HG03045 (cell line): ENCODE measurements around the gene SEL1L3.

Experiments
- ATAC-seq: cut with Tn5 transposase; IDR thresholded peaks from one replicate; pipeline ENCODE4 v1.9.1; 2021; ENCODE audit warnings: mild to moderate bottlenecking, moderate library complexity; ENCODE audit not compliant: unreplicated experiment

Gene SEL1L3

DNA sequence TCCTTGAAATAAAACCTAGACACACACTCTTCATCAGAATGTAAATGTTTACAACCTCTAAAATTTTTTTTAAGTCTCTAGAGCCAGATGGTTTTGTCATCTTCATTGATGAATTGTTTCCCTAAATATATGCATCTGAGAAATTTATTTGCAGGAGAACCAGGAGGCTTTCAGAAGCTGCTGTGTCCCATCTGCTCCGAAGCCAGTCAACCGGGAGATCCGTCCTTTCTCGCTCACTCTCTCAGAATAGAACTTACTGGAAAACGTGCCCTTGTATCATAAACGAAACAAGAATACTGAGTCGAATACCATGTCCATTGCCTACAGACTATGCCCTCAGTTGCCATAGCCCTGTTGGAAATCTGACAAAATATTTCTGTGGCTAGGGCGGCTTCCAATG lies 103.7 kb downstream of the SEL1L3 start:
- no peak for ATAC-seq

DNA sequence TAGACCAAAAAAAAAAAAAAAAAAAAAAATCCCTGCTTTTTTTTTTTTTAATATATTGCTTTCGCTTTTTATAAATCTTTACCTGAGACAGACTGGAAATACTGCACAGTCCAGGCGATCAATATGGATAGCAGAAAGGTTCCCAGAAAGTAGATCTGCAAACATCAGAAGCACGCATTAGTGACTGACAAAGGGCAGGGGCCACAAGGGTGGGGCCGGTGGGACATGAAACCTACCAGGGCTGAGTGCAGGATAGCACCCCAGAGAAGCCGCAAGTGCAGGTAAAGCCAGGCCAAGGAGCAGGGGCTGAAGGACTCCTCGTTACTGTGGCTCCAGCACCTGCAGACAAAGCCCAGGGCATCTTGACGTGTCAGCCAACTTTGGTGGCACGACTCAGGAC lies 105.3 kb downstream of the SEL1L3 start:
- no peak for ATAC-seq

DNA sequence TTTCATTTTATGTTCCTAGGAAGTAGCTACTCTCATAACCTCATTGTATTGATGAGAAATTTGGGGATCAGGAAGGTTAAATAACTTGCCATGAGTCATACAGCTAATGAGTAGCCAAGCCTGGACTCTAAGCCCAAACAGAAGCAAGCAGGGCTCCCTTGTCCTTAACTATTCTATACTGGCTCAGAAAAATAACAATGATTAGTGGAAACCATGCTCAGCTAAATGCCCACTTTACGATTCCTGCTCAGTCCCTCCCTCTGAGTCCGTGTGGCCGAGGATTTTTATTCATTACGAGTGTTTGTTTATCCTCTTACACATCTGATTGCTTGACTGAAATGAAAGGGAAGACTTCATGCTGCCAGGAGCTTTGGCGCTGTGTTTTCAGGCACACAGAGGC lies 106.3 kb downstream of the SEL1L3 start:
- ATAC-seq, result no peak

DNA sequence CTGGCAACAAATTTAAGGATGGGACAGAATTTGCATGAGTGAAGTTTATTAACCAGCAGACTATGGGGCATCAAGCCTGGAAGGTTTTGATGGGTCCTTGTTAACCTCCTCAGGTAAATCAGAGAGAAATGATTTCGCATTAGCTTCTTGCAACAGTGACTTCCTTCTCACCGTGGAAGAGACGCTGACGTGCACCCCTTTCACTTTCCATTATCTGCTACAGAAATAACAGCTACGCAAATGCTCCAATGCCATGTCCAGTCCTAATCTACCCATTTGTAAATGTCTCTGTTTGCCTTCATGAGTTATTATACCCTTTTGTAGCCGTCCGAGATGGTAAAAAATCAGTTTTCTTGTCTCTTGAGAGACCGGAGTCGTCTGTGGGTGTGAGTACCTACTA lies 106.9 kb downstream of the SEL1L3 start:
- ATAC-seq, result no peak

DNA sequence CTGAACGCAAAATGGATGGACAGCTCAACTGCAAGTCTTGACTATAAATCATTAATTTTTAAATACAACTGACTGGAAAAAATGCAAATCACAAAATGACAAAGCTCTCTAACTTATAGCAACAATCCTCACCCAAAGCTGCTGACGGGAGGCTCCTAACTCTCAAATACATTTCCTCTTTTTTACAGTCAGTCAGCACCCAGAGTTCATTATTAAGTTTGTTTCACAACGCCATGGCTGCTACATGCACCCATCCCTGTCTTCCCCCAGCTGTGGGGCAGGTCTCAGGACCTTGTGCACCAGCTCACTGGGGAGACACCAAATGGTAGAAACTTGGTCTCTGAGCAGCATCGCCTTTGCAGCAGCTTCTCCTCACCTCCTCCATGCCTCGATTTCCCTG lies 109.5 kb downstream of the SEL1L3 start:
- no peak for ATAC-seq

DNA sequence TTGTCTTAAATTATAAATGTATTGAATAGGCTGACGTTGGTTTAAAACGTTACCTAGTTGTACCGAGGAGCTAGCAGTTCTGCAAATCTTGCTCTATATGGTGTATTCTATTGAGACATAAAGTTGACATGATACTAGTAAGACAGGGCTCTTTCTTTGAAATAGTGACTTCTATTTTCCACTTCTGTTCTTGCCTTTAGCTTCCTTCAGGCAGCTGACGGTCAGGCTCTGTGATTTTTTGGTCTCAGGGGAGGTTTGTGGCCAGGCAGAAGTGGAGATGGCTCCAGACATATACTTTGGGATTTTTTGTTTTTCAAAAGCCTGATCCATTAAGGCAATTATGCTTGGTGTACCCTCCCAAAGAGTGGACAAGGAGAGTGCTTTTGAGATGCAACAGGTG lies 111.9 kb downstream of the SEL1L3 start:
- no peak for ATAC-seq

DNA sequence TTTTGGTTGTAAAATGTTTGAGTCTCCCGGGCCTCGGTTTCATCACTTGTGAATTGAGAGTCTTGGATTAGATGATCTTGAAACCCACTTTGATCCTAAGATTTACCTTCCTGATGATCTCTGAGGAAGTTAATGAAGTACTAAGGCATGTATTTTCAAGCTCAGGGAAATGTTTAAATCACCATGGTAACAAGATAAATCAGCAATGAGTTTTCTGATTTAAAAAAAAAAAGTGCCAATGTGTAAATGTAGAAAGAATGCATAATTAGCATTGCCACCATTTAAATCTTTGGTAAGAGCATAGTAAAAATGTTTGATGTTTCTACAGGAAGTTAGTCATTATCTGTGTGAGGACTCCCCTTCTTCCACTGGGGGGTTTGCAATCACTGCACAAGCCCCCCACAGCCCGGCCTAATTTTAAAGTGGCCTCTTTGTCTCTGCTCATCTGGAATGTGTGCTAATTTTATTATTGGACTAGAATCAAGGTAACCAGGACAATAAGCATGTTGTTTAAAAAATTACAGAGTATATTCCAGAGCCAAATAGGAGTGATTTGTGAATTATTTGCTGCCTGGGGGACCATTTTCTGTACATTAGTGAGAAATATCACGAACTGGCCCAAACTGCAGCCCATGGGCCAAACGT lies 113.5 kb downstream of the SEL1L3 start:
- no peak for ATAC-seq

DNA sequence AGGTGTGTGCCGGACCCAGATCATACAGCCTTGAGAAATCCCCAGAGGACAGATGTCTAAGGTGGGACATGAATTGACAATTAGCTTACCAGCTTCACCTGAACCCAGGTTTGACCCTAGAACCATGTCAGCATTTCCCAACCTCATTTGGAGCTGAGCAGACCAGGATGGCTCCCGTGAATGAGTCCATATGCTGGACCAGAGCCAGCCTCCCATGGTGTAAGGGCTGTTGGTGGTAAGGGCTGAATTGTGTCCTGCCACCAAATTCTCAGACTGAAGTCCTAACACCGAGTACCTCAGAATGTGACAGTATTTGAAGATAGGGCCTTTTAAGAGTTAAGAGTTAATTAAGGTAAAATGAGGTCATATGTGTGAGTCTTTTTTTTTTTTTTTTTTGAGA lies 118.8 kb downstream of the SEL1L3 start:
- ATAC-seq, result no peak

DNA sequence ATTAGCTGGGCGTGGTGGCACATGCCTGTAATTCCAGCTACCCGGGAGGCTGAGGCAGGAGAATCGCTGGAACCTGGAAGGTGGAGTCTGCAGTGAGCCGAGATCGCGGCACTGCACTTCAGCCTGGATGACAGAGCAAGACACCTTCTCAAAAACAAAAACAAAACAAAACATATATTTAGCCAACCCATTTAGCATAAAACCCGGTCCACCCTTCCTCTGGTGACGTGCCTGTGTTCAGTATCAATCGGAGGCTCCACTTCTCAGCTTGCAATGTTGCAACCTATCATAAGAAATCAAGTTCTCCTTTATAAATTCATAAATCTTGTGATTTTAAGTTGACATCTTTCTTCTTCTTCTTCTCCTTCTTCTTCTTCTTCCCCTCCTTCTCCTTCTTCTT lies 133.2 kb downstream of the SEL1L3 start:
- no peak for ATAC-seq

DNA sequence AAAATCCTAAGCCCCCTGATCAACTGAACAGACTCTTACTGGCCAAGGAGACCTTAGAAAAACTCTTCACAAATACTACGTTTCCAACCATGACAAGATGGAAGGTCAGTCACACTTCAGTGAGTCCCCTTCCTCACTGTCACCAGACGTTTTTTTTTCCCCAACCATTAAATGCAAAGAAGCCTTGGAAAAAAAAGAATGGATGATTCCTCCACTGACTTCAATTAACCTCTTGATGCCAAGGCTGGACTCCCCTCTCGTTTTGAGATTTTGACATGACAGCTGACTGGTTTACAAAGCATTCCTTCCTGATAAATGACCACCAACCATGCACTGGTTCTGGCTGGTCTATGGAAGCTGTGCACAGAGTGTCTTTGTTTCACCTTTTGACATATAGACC lies 133.9 kb downstream of the SEL1L3 start:
- ATAC-seq, result no peak

DNA sequence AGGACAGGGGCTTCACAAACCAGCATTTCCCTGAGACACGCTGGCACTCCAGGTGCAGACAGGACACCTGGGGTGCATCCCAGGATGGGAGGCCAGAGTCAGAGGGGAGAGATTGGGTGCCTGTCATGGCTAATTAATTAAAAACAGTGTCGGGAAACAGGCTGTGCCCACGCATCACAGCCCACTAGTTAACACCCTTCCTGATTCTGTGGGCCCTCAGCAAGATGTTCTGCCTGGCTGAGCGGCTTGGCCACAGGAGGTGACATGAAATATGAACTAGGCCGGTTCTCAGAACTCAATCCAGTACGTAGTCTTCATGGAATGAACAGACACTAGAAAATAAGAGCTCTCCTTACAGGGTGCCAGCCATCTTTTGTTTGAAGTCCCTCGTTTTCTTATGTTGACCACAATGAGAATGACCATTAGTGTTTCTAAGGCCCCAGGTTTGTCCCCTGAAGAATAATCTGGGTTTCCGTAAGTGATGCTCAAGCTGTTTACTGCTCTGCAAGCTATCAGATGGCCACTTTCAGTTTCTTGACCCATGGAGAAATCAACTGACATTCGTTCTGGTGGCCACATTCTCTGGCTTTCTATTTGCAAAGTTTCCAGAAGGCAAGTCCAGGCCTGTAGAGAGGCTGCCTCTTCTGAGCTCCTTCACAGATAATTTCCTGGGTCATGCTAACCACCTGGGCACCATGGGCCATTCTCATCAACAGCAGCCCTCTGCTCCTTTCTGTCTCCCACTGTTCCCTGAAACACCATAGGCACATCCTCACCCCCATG lies 134.9 kb downstream of the SEL1L3 start:
- no peak for ATAC-seq

DNA sequence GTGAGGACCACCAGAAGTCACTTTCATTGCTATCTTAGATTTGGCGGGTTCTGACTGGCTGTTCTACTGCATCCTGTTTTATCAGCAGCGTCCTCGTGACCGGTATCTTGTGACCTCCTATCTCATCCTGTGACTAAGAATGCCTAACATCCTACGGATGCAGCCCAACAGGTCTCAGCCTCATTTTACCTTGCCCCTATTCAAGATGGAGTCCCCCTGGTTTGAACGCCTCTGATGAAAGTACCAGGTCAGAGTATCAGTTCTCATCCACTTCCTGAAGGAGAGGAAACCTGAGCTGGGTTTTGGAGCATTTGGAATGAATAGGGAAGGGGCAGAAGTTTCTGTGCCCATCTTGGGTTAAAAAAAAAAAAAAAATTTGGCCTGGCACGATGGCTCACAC lies 136.9 kb downstream of the SEL1L3 start:
- no peak for ATAC-seq

DNA sequence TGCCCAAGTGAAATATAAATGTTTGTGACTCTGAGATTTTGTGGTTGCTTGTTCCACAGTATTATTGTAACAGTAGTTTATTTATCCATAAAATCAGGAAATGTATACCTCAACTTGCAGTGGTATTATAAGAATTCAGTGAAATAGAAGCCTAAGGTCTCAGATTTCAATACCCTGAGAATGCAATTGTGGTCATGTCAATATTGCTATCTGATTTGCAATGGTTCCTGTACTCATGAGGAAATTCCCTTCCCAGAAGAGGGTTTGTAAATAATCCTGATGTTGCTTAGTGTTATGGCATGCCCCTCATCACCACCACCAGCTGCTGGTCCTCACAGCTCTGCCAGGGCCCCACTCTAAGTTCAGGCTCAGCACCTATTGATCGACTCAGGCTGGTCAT lies 139.4 kb downstream of the SEL1L3 start:
- ATAC-seq, result no peak

DNA sequence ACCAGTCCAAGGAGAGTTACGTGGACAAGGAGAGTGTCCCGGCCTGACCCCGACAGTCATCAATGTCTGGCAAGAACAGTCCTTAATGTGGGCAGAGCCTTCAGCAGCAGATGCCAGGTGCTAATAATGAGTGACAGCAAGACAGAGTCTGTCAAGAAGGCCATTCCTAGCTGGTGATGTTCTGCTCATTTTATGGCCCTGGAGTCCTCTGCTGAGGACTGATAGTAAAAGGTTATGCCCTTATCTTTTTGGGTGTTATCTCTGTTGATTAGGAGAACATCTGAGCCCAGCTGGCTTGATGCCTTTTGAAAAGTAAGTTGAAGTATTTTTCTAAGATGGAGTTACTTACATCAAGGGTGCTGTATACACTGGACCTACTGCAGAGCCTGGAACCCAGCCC lies 139.8 kb downstream of the SEL1L3 start:
- no peak for ATAC-seq

DNA sequence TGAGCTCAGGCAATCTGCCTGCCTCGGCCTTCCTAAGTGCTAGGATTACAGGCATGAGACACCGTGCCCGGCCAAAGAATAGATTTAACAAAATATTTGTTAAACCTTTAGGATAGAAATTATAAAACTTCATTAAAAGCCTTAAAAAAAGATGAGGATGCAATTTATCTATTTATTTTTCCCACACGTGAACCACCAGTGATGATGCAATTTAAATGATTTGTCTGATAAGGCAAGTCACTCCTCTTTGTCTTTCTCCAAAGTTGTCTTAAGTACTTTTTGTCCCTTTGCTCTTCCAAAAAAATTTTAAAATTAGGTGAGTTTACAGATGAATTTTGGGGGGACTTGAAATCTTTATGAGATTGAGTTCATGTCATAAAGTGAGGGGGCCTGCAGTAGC lies 149.0 kb downstream of the SEL1L3 start:
- ATAC-seq, result no peak

DNA sequence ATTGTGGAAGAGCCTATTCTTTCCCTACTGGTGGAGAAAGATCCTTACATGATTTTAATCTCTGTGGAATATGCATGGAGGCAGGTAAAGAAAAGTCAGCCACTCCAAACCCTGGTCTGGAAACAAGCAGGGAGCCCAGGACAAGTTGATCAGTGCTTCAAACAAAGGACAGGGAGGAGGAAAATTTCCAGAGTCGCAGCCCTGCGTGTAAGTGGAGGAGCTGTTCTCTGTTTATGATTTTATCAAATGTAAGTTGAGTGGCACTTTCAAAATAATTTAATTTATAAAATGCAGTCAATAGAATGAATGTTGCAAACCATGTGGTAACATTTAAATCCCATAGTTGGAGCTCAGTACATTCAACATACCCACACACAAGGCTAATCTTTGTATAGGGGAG lies 150.2 kb downstream of the SEL1L3 start:
- ATAC-seq, result no peak

DNA sequence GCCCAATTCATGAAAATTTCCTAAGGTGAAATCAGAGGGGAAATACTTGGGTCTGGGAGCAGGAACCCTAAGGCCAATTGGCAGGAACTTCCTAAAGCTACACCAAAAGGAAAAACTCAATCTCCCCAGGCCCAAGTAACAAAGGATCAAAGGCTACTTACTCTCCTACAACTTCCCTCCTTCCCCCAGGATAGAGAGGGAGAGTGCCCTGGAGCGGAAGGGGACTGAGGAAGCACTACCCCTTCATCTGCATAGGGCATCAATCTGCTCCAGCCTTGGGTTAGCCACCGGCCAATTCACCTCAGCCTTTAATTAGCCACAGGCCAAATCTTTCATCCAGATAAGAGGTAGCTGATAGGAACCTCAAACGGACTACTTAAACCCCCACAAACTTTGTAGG lies 152.2 kb downstream of the SEL1L3 start:
- no peak for ATAC-seq

DNA sequence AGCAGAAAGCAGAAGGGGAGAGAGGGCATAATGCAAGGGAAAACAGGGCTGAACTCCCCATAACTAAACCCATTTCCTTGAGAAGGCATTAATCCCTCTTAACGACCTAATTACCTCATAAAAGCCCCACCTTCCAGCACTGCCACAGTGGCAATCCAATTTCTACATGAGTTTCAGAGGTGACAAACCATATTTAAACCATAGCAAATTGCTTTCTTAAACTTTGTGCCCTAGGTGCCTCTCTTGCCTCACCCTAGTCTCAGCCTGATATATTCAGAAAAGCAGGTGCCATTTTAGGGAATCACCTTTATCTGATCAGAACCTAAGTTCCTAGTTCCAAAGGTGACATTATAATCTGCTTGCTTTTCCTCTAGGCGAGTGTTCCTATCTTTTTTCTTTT lies 158.3 kb downstream of the SEL1L3 start:
- ATAC-seq, result no peak

DNA sequence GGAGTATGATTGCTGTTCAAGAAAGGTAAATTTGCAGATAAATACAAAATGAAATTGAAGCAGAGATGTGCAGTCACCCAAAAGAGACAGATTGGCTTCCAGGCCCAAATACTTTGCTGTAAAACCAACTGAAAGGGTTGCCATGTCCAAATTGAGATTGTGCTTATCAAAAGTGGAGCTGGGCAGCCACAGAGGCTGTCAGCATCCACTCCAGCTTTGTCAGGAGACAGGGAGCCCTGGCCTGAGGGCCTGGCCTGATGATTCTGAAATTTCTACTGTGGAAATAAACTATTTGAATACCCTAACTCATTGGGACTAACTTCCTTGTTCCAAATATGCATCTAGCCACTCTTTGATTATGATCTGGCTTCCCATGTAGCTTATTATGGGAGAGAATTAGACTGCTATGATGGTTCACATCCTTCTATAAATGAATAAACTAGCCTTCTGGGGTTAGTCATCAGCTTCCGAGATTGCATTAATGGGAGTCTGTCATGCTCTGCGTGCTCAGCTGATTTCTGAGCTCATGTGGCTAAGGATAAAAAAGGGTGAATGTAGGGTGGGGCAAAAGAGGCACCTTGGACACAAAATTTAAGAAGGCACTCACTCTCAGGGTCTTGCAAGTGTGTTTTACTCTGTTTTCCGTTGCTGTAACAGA lies 158.9 kb downstream of the SEL1L3 start:
- no peak for ATAC-seq

DNA sequence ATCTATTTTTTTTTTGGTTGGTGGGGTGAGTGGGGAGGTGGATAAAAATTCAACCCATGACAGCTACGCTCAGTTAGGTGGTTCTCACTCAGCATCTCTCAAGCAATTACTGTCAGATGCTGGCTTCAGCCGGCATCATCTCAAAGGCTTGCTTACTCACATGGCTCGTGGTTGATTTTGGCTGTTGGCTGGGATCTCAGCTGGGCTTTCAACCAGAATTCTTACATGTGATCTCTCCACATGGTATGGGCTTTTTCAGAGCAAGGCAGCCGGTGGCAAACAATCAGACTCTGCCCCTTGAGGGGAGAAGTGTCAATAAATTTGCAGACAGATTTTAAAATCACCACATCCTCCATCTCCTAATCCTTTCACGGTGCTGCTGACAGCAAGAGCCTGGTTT lies 159.9 kb downstream of the SEL1L3 start:
- ATAC-seq, result no peak

DNA sequence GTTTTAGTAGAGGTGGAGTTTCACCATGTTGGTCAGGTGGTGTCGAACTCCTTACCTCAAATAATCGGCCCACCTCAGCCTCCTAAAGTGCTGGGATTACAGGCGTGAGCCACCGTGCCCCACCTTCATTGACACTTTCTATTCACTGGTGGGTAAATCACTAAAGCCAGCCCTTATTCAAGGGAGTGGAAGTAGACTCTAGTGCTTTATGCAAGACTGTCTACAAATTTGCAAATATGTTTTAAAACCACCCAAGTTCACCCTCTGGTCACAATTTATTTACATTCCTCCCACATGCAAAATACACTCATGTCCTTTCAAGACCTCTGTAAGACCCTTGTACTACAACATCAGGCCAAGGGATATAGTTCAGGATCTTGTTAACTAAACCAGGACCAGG lies 162.1 kb downstream of the SEL1L3 start:
- no peak for ATAC-seq

DNA sequence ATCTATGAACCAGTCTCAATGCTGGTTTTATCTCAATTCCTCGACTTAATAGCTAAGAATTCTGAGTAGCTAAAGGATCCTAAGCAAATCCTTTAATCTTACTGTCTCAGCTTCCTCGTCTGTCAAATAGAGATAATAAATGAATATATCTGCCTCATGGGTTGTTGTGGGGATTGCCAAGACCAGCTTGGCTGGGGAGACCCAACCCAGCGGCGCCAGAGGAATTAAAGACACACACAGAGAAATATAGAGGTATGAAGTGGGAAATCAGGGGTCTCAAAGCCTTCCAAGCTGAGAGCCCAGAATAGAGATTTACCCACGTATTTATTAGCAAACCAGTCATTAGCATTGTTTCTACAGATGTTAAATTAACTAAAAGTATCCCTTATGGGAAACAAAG lies 165.3 kb downstream of the SEL1L3 start:
- ATAC-seq, result no peak
